Lung (tissue), 12 donors: ENCODE results near the gene TBC1D22A. TPM values are rescaled to one million over a fixed set of nuclear protein-coding genes. Genes with fewer than 3 reads are reported as not detected.

Source experiments
- ATAC-seq: fragments of 200-7000 bp; cut with Tn5 transposase; one replicate; pipeline ENCODE4 v1.9.1; 2020; ENCODE audit warnings: moderate number of reproducible peaks; ENCODE audit not compliant: insufficient read depth, low FRiP score
- DNase-seq, 3 donors: peaks; one replicate each; pipeline ENCODE4 v3.0.0-alpha.2; 2013 to 2017
- H3K27ac ChIP-seq, 2 donors: one replicate each; pipeline ENCODE4 v1.5.1; 2013; ENCODE audit warnings: mild to moderate bottlenecking in 2 of 2, moderate library complexity in 2 of 2, control low read depth in 1 of 2, inconsistent platforms in 1 of 2, low read depth in 1 of 2, low read length in 1 of 2
- H3K27me3 ChIP-seq, 3 donors: one replicate each; pipeline ENCODE4 v1.5.1; 2013; ENCODE audit warnings: low read length in 2 of 3; ENCODE audit not compliant: control insufficient read depth in 3 of 3, insufficient read depth in 3 of 3
- H3K36me3 ChIP-seq, 4 donors: one replicate each; pipeline ENCODE4 v1.5.1; 2013; ENCODE audit warnings: low read length in 4 of 4, mild to moderate bottlenecking in 1 of 4, moderate library complexity in 1 of 4; ENCODE audit not compliant: control insufficient read depth in 4 of 4, insufficient read depth in 4 of 4
- H3K4me1 ChIP-seq, 5 donors: one replicate each; pipeline ENCODE4 v1.5.1; 2013; ENCODE audit warnings: low read length in 5 of 5, mild to moderate bottlenecking in 2 of 5, moderate library complexity in 1 of 5; ENCODE audit not compliant: control insufficient read depth in 5 of 5, insufficient read depth in 5 of 5
- H3K4me3 ChIP-seq: one replicate; pipeline ENCODE4 v1.5.1; 2013; ENCODE audit warnings: mild to moderate bottlenecking, control low read depth, moderate library complexity
- H3K9ac ChIP-seq, 2 donors: one replicate each; pipeline ENCODE4 v1.5.1; 2013; ENCODE audit warnings: low read length in 2 of 2, control low read depth in 1 of 2; ENCODE audit not compliant: insufficient read depth in 1 of 2
- H3K9me3 ChIP-seq, 4 donors: one replicate each; pipeline ENCODE4 v1.5.1; 2013; ENCODE audit warnings: low read length in 3 of 4, mild to moderate bottlenecking in 1 of 4, moderate library complexity in 1 of 4; ENCODE audit not compliant: control insufficient read depth in 4 of 4, insufficient read depth in 3 of 4
- CTCF ChIP-seq: IDR thresholded peaks from 2 replicates; pipeline ENCODE4 v1.5.1; 2012; ENCODE audit warnings: mild to moderate bottlenecking; ENCODE audit errors: control extremely low read depth, extremely low read depth
- WGBS, 2 donors: extraction: QIAGEN DNeasy Blood & Tissue Kit; methylation state at CpG; one replicate each; pipeline ENCODE4 v1.1.7; 2013; 5-methylcytosine and 5-hydroxymethylcytosine counted together
- polyA plus RNA-seq, 2 donors: library from polyadenylated mRNA; stranded (reverse); fragments of 200-250 nt; gene quantifications; one replicate each; pipeline ENCODE4 v1.2.1, GENCODE V29; 2013
- total RNA-seq, 2 donors: library from RNA; depleted of rRNA in 1 of 2; stranded (reverse); fragments of >200 nt in 1 of 2; gene quantifications; one replicate each; pipeline ENCODE4 v1.2.1, GENCODE V29; 2014 to 2021
- donor health status: control.
- donor health status: control.
- donor health status: Bipolar disorder and iron deficiency.
- donor health status: healthy.
- donor health status: DM: yes; HTN: yes; CAD: no.

Gene TBC1D22A
- total and polyA plus RNA-seq, 4 donors: 20.2 to 38.4 (median 21.0) TPM

GRCh38 chr22:47160141-47160541 is 397.7 kb downstream of the TBC1D22A start:
- Histone ChIP-seq H3K4me1 (peaks cover 0 to 11% (median 2%) of the 10 kb centered on the region in 5 donors), H3K27me3 (no peaks in the 10 kb centered on the region), H3K9me3 (peaks cover 0 to 3% (median 0%) of the 10 kb centered on the region in 4 donors), H3K4me3 (no peak overlapping the region), H3K36me3 (peaks cover 0 to 16% (median 6%) of the 10 kb centered on the region in 4 donors), H3K9ac (no peak overlapping the region), H3K27ac (no peak overlapping the region)
- ATAC-seq (no peak), DNase-seq (no peak)
- 96% methylated on average over 18 of the region's 18 CpGs for WGBS, 2 donors
- no peak for TF ChIP-seq CTCF

- ATAC-seq (no peak), DNase-seq (no peak)
- H3K27ac ChIP-seq: no peak overlapping the region
- H3K4me3 ChIP-seq: no peak overlapping the region
- no peak for TF ChIP-seq CTCF
- 86 to 89% methylated on average over 15 of the region's 15 CpGs for WGBS, 2 donors
- H3K27me3 ChIP-seq: no peaks in the 10 kb centered on the region
- peaks cover 0 to 3% (median 0%) of the 10 kb centered on the region in 4 donors for H3K9me3 ChIP-seq
- peaks cover 0 to 16% (median 6%) of the 10 kb centered on the region in 4 donors for H3K36me3 ChIP-seq
- H3K9ac ChIP-seq: no peak overlapping the region
- peaks cover 0 to 13% (median 2%) of the 10 kb centered on the region in 5 donors for H3K4me1 ChIP-seq
Measured at GRCh38 chr22:47160781-47161520, 398.5 kb downstream of the TBC1D22A start.

GRCh38 chr22:47161631-47162030 is 399.2 kb downstream of the TBC1D22A start:
- DNase-seq: no peak
- WGBS, 2 donors: 73 to 87% methylated on average over 17 of the region's 17 CpGs

More at GRCh38 chr22:47161631-47162030, 399.2 kb downstream of the TBC1D22A start:
- Histone ChIP-seq H3K4me1 (peaks cover 0 to 16% (median 0%) of the 10 kb centered on the region in 5 donors), H3K27me3 (no peaks in the 10 kb centered on the region), H3K36me3 (peaks cover 0 to 16% (median 6%) of the 10 kb centered on the region in 4 donors), H3K9me3 (peaks cover 0 to 3% (median 0%) of the 10 kb centered on the region in 4 donors), H3K9ac (no peak overlapping the region), H3K27ac (no peak overlapping the region), H3K4me3 (no peak overlapping the region)
- TF ChIP-seq CTCF: no peak
- ATAC-seq: no peak
